Activated naive CD4-positive, alpha-beta T cell treated with anti-CD3 and anti-CD28 coated beads, Interleukin-2, amount 50 U/mL, for 72 hours (primary cell): ENCODE measurements around the gene SLC38A1. TPM values are rescaled to one million over a fixed set of nuclear protein-coding genes. Genes with fewer than 3 reads are reported as not detected.
"Not testable (repeated sequence)": the region's sequence is repeated elsewhere in the genome, so short reads cannot be mapped to it uniquely, and the experiment has no call there.

ENCODE experiments used
- ATAC-seq, 2 donors: fragments of 150-1000 bp; cut with Tn5 transposase; 2 replicates each; pipeline ENCODE4 v1.10.0; 2021; ENCODE audit warnings: mild to moderate bottlenecking in 2 of 2, moderate library complexity in 2 of 2
- DNase-seq, 2 donors: peaks; one replicate each; pipeline ENCODE4 v3.0.0; 2021 to 2022; ENCODE audit warnings: low spot score in 2 of 2
- H3K27ac Mint-ChIP-seq, 2 donors: one replicate each; pipeline ENCODE4 v1.8.0; 2022; ENCODE audit warnings: mild to moderate bottlenecking in 2 of 2, mixed read lengths in 2 of 2
- H3K36me3 Mint-ChIP-seq, 2 donors: one replicate each; pipeline ENCODE4 v1.8.0; 2022; ENCODE audit warnings: mixed read lengths in 2 of 2
- H3K9me3 Mint-ChIP-seq, 2 donors: one replicate each; pipeline ENCODE4 v1.8.0; 2022; ENCODE audit warnings: mixed read lengths in 2 of 2
- total RNA-seq, 2 donors: library from RNA; stranded (reverse); gene quantifications; one replicate each; pipeline ENCODE4 v1.2.3, GENCODE V29; 2022

The SLC38A1 gene
- 100 to 1,000 TPM; 146 to 177 TPM for total RNA-seq

- DNase-seq (peak; percentile 85 to 93), ATAC-seq (peak; percentile 74 to 77)
- no peak within 1 kb of the TSS for H3K27ac Mint-ChIP-seq
- H3K36me3 Mint-ChIP-seq: peaks cover 4 to 17% of the 10 kb centered on the region in 2 donors
- H3K9me3 Mint-ChIP-seq: no peaks in the 10 kb centered on the region
Observed at GRCh38 chr12:46268583-46269428, at the start of gene SLC38A1. SLC38A1 (minus strand) TSS chr12:46269043; CDS start chr12:46239800, 29,243 bp downstream.

DNA sequence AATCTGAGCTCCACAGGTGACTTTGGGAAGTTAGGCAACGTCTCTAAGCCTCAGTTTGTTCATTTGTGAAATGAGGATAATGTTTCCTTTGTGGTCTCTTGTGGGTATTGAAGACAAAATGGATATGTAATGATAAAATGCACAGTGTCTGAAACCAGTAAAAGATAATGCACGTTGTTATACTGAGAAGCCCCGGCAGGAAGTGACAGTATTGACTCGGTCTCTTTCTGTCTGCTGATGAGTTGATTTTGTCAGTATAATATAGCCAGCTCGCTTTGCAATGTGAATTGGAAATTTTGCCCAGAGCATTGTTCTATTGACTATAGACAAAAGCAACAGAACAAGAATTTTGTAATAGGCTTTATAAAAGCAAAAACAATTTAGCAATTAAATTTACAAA, 49.2 kb upstream of the SLC38A1 start:
- DNase-seq (no peak), ATAC-seq (no peak)
- H3K27ac Mint-ChIP-seq: no peak overlapping the region
- H3K9me3 Mint-ChIP-seq: peaks cover 4% of the 10 kb centered on the region in 2 donors
- H3K36me3 Mint-ChIP-seq: no peaks in the 10 kb centered on the region

GRCh38 chr12:46304070-46304469, 35.2 kb upstream of the SLC38A1 start:
- DNase-seq (no peak), ATAC-seq (no peak)
- no peaks in the 10 kb centered on the region for H3K36me3 Mint-ChIP-seq
- no peak overlapping the region for H3K27ac Mint-ChIP-seq
- H3K9me3 Mint-ChIP-seq: peaks cover 0 to 5% of the 10 kb centered on the region in 2 donors

DNA sequence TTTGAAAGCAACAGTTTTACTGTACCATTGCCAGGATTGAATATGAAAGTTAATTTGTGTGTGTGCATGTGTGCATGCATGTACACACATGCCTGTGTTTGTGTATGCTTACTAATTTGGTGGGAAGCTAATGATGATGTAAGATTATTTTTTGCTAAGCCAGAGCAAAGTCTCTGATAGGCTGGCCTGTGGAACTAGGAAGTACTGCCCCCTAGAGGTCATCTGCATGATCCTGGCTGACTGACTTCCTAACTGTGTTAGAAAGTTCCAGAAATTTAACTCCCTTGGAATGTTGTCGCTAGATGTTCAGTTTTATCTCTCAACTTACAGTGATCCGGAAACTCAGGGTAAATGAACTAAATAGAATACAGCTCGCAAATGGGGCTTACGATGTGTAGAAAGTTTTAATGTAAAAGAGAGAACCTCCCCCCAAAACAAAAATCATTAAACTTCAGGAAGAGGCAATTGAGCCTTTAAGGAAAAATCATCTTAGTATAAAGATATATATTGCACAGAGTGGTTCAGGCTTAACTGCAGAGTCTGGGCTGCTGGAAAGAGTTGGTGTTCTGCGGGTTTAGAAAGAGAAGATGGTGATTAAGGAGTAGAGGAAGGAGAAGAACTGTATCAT, 34.3 kb upstream of the SLC38A1 start:
- Mint-ChIP-seq H3K27ac (peak overlapping the region in 1 of 2 donors; percentile 24), H3K9me3 (peaks cover 0 to 5% of the 10 kb centered on the region in 2 donors), H3K36me3 (no peaks in the 10 kb centered on the region)
- peak in 1 of 2 donors; percentile 31 for DNase-seq
- ATAC-seq: peak; percentile 58 to 79

DNA sequence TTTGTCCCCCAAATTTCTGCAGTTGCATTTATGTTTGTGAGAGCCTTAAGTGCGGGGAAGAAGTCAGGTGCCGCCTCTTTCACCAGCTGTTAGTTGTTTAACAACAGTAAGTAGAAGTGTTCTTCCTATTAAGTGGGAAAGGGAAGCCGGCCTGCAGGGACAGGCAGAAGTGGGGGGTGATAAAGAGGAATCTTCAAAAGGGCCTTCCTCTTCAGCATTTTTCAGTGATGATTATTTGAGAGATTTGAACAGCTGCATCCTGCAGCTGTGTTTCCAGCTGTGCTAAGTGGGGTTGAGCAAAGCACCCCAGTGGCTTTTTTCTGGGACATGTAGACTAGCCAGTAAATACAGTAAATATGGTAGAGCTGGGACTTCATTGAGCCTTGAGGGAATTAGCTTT, 32.1 kb upstream of the SLC38A1 start:
- no peak for DNase-seq
- no peak overlapping the region for H3K27ac Mint-ChIP-seq
- no peak for ATAC-seq
- no peaks in the 10 kb centered on the region for H3K36me3 Mint-ChIP-seq
- H3K9me3 Mint-ChIP-seq: no peaks in the 10 kb centered on the region

- DNase-seq (no peak), ATAC-seq (no peak)
- Mint-ChIP-seq H3K9me3 (no peaks in the 10 kb centered on the region), H3K27ac (no peak overlapping the region), H3K36me3 (no peaks in the 10 kb centered on the region)
Observed at GRCh38 chr12:46299851-46300250, 31.0 kb upstream of the SLC38A1 start.

- no peak overlapping the region for H3K27ac Mint-ChIP-seq
- no peak for DNase-seq
- ATAC-seq: no peak
- H3K9me3 Mint-ChIP-seq: peaks cover 0 to 4% of the 10 kb centered on the region in 2 donors
- no peaks in the 10 kb centered on the region for H3K36me3 Mint-ChIP-seq
Observed at GRCh38 chr12:46298261-46298660, 29.4 kb upstream of the SLC38A1 start.

DNA sequence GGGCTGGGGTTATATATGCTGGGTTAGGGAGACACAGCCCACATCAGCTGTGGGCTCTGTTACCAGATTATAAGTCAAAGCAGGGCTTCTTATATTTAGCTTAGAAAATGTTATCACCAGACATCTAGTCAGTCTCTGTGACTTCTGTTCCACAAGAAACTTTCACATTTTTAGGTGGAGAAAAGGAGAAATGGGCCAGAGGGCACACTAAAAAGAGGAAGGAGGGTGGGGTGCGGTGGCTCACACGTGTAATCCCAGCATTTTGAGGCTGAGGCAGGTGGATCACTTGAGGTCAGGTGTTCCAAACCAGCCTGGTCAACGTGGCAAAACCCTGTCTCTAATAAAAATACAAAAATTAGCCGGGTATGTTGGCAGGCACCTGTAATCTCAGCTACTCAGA, 28.0 kb upstream of the SLC38A1 start:
- Mint-ChIP-seq H3K27ac (no peak overlapping the region), H3K9me3 (peaks cover 5 to 7% of the 10 kb centered on the region in 2 donors), H3K36me3 (peaks cover 5 to 6% of the 10 kb centered on the region in 2 donors)
- DNase-seq (no peak), ATAC-seq (no peak)

GRCh38 chr12:46292754-46293402, 24.0 kb upstream of the SLC38A1 start:
- Mint-ChIP-seq H3K9me3 (peaks cover 17 to 23% of the 10 kb centered on the region in 2 donors), H3K27ac (no peak overlapping the region), H3K36me3 (peaks cover 26 to 32% of the 10 kb centered on the region in 2 donors)
- DNase-seq (no peak), ATAC-seq (no peak)

GRCh38 chr12:46291953-46292352, 23.1 kb upstream of the SLC38A1 start:
- not testable (repeated sequence) for DNase-seq, H3K27ac Mint-ChIP-seq, ATAC-seq
- Mint-ChIP-seq H3K9me3 (peaks cover 24 to 28% of the 10 kb centered on the region in 2 donors), H3K36me3 (peaks cover 35 to 42% of the 10 kb centered on the region in 2 donors)

- ATAC-seq, H3K27ac Mint-ChIP-seq, DNase-seq: not testable (repeated sequence)
- H3K9me3 Mint-ChIP-seq: peaks cover 41 to 48% of the 10 kb centered on the region in 2 donors
- peaks cover 56 to 75% of the 10 kb centered on the region in 2 donors for H3K36me3 Mint-ChIP-seq
Observed at GRCh38 chr12:46285177-46285576, 16.3 kb upstream of the SLC38A1 start.

GRCh38 chr12:46282829-46283228, 14.0 kb upstream of the SLC38A1 start:
- Mint-ChIP-seq H3K9me3 (peaks cover 38 to 42% of the 10 kb centered on the region in 2 donors), H3K36me3 (peaks cover 45 to 59% of the 10 kb centered on the region in 2 donors), H3K27ac (no peak overlapping the region)
- ATAC-seq: no peak
- no peak for DNase-seq

GRCh38 chr12:46276756-46277155, 7.9 kb upstream of the SLC38A1 start:
- ATAC-seq (no peak), DNase-seq (no peak)
- Mint-ChIP-seq H3K36me3 (peaks cover 6 to 36% of the 10 kb centered on the region in 2 donors), H3K9me3 (no peaks in the 10 kb centered on the region), H3K27ac (no peak overlapping the region)

DNA sequence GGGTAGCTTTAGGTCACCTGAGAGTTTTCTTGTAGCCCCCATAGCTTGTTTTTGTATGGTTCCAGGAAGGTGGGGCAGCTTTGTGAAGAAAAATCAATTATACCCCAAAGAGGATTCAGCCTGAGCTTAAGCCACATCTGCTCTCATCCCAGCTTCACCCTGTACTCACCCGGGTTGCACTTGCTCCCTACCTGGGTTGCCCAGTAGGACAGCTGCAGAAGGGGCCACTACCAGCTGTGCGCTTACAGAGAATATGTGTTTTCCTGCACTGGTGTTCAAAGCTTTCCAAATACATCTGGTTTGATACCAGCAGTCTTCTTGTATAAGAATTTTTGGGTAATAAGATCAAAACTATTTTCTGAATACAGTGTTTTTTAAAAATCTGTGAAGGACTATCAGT, 3.0 kb upstream of the SLC38A1 start:
- H3K9me3 Mint-ChIP-seq: no peaks in the 10 kb centered on the region
- peak overlapping the region in 1 of 2 donors; percentile 77 for H3K27ac Mint-ChIP-seq
- H3K36me3 Mint-ChIP-seq: peaks cover 10 to 30% of the 10 kb centered on the region in 2 donors
- DNase-seq (no peak), ATAC-seq (no peak)

- Mint-ChIP-seq H3K27ac (no peak overlapping the region), H3K36me3 (peaks cover 4 to 13% of the 10 kb centered on the region in 2 donors), H3K9me3 (no peaks in the 10 kb centered on the region)
- DNase-seq: peak; percentile 74 to 80
- ATAC-seq: peak; percentile 47 to 69
Observed at GRCh38 chr12:46269429-46270241, 792 bp upstream of the SLC38A1 start.
